Vagina (tissue), 2 donors: ENCODE data around the gene TLE4.

Source experiments
- CTCF ChIP-seq, 3 experiments: fragments of 450-650 bp in 2 of 3; fragments of 200-600 bp in 1 of 3; sonication (generic) in 1 of 3; IDR thresholded peaks; one replicate each; pipeline ENCODE4 v1.5.1; 2017 to 2019; ENCODE audit warnings: antibody characterized with exemption in 3 of 3, mild to moderate bottlenecking in 2 of 3, moderate library complexity in 2 of 3
- POLR2AphosphoS5 ChIP-seq, 2 donors: sonication (generic); formaldehyde crosslinking; IDR thresholded peaks; one replicate each; pipeline ENCODE4 v1.9.0; 2017; ENCODE audit warnings: antibody characterized with exemption in 2 of 2, mild to moderate bottlenecking in 2 of 2, low read depth in 1 of 2; ENCODE audit not compliant: insufficient read depth in 1 of 2

- TF ChIP-seq CTCF (IDR thresholded peaks at IDR 0.05), result no peak
- no peak for TF ChIP-seq POLR2AphosphoS5 (IDR thresholded peaks at IDR 0.05; ENCODE audit: insufficient read depth in 1 of 2, low read depth in 1 of 2)
Measured at GRCh38 chr9:79719989-79720388, 148.2 kb downstream of the TLE4 start.
